DOHH2 (cell line): ENCODE results near the gene NBEAL2.

Experiments
- H3F3A ChIP-seq: fragments of 200-600 bp; sonication (generic), shearing (Covaris generic); 2 replicates; pipeline ENCODE4 v1.6.0; 2016; ENCODE audit warnings: antibody characterized with exemption, mild to moderate bottlenecking; ENCODE audit not compliant: control insufficient read depth, insufficient read depth
- H3K27ac ChIP-seq: fragments of 200-600 bp; sonication (generic); 2 replicates; pipeline ENCODE4 v1.5.1; 2014; ENCODE audit warnings: low read depth, mild to moderate bottlenecking, low read length, moderate library complexity
- H3K27me3 ChIP-seq: fragments of 200-600 bp; sonication (generic); 2 replicates; pipeline ENCODE4 v1.6.1; 2014; ENCODE audit warnings: mild to moderate bottlenecking, low read length, mixed read lengths; ENCODE audit not compliant: control insufficient read depth
- H3K36me3 ChIP-seq: fragments of 200-600 bp; sonication (generic); 2 replicates; pipeline ENCODE4 v1.6.1; 2014; ENCODE audit warnings: mild to moderate bottlenecking, low read length, moderate library complexity, mixed read lengths; ENCODE audit not compliant: control insufficient read depth
- H3K4me1 ChIP-seq: fragments of 200-600 bp; sonication (generic); 2 replicates; pipeline ENCODE4 v1.6.1; 2014; ENCODE audit warnings: mild to moderate bottlenecking, low read length, mixed read lengths; ENCODE audit not compliant: control insufficient read depth
- H3K4me2 ChIP-seq: fragments of 200-600 bp; sonication (generic); 2 replicates; pipeline ENCODE4 v1.6.0; 2014; ENCODE audit warnings: mild to moderate bottlenecking, low read length, moderate library complexity
- H3K4me3 ChIP-seq: fragments of 200-600 bp; sonication (generic); 2 replicates; pipeline ENCODE4 v1.5.1; 2014; ENCODE audit warnings: mild to moderate bottlenecking, low read length, mixed read lengths
- H3K79me2 ChIP-seq: fragments of 200-600 bp; sonication (generic); 2 replicates; pipeline ENCODE4 v1.6.1; 2014; ENCODE audit warnings: mild to moderate bottlenecking, low read length, mixed read lengths; ENCODE audit not compliant: control insufficient read depth
- H3K9me2 ChIP-seq: fragments of 200-600 bp; sonication (generic); replicated peaks from 2 replicates; pipeline ENCODE4 v1.6.1; 2014; ENCODE audit warnings: mild to moderate bottlenecking, low read length, mixed read lengths; ENCODE audit not compliant: control insufficient read depth
- H3K9me3 ChIP-seq: fragments of 200-600 bp; sonication (generic); 2 replicates; pipeline ENCODE4 v1.6.1; 2014; ENCODE audit warnings: antibody characterized with exemption, low read length, mixed read lengths; ENCODE audit not compliant: control insufficient read depth, insufficient read depth
- H4K20me1 ChIP-seq: fragments of 200-600 bp; sonication (generic); 2 replicates; pipeline ENCODE4 v1.6.0; 2014; ENCODE audit warnings: low read depth, mild to moderate bottlenecking, antibody characterized with exemption, low read length, moderate library complexity; ENCODE audit not compliant: control insufficient read depth, insufficient read depth
- EZH2phosphoT487 ChIP-seq: fragments of 200-600 bp; sonication (generic); IDR thresholded peaks from 2 replicates; pipeline ENCODE4 v1.6.1; 2017; ENCODE audit warnings: borderline replicate concordance, mild to moderate bottlenecking, antibody characterized with exemption, low read length, moderate library complexity, mixed read lengths
- TF ChIP-seq, protein P1 (sequence below): fragments of 200-600 bp; sonication (generic); IDR thresholded peaks from one replicate; pipeline ENCODE4 v1.5.1; 2014; ENCODE audit warnings: antibody characterized with exemption, mild to moderate bottlenecking, low read depth, low read length; ENCODE audit not compliant: poor library complexity, severe bottlenecking

NBEAL2 gene

DNA sequence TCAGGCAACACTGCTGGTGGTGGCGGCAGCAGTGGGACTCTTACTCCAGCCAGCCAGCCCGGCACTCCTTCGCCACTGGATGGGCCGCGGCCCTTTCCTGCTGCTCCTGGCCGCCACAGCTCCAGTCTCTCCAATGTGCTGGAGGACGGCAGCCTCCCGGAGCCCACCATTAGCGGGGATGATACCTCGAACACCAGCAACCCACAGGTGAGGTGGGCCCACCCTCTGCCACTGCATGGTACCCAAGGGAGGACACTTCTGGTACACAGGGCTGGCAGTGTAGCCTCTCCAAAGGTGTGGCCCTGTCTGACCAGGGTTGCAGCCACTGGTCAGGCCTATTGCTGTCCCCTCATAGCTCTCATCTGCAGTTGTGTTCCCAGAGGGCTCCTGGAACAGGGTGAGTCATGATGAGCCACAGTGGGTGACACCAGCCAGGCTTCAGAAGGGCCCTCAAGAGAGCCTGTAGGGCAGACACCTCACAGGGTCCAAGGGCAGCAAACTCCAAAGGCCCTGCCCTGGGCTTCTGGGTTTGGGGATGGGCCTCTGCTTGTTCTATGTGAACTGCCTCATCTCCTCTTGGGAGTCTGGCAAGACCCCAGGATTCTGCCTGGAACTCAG is 20.8 kb downstream of the NBEAL2 start:
- Histone ChIP-seq H3K9me2 (no peaks in the 10 kb centered on the region), H3K4me2 (no peak overlapping the region), H3K4me3 (no peak overlapping the region), H3K9me3 (no peaks in the 10 kb centered on the region), H3F3A (no peaks in the 10 kb centered on the region), H3K36me3 (peaks cover 41% of the 10 kb centered on the region), H3K79me2 (no peaks in the 10 kb centered on the region), H3K27me3 (no peaks in the 10 kb centered on the region), H3K27ac (no peak overlapping the region), H4K20me1 (no peaks in the 10 kb centered on the region), H3K4me1 (no peaks in the 10 kb centered on the region)
- TF ChIP-seq, protein P1, sequence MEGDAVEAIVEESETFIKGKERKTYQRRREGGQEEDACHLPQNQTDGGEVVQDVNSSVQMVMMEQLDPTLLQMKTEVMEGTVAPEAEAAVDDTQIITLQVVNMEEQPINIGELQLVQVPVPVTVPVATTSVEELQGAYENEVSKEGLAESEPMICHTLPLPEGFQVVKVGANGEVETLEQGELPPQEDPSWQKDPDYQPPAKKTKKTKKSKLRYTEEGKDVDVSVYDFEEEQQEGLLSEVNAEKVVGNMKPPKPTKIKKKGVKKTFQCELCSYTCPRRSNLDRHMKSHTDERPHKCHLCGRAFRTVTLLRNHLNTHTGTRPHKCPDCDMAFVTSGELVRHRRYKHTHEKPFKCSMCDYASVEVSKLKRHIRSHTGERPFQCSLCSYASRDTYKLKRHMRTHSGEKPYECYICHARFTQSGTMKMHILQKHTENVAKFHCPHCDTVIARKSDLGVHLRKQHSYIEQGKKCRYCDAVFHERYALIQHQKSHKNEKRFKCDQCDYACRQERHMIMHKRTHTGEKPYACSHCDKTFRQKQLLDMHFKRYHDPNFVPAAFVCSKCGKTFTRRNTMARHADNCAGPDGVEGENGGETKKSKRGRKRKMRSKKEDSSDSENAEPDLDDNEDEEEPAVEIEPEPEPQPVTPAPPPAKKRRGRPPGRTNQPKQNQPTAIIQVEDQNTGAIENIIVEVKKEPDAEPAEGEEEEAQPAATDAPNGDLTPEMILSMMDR = no peak
- TF ChIP-seq EZH2phosphoT487 = no peak

- Histone ChIP-seq H3K27me3 (no peaks in the 10 kb centered on the region), H3K27ac (no peak overlapping the region), H3K36me3 (peaks cover 50% of the 10 kb centered on the region), H3F3A (no peaks in the 10 kb centered on the region), H3K79me2 (no peaks in the 10 kb centered on the region), H3K4me1 (no peaks in the 10 kb centered on the region), H3K4me3 (no peak overlapping the region), H3K9me2 (no peaks in the 10 kb centered on the region), H3K4me2 (no peak overlapping the region), H4K20me1 (no peaks in the 10 kb centered on the region), H3K9me3 (no peaks in the 10 kb centered on the region)
- TF ChIP-seq EZH2phosphoT487 = no peak
- TF ChIP-seq, protein P1 = no peak
Measured at GRCh38 chr3:47000922-47001730, 21.7 kb downstream of the NBEAL2 start.

DNA sequence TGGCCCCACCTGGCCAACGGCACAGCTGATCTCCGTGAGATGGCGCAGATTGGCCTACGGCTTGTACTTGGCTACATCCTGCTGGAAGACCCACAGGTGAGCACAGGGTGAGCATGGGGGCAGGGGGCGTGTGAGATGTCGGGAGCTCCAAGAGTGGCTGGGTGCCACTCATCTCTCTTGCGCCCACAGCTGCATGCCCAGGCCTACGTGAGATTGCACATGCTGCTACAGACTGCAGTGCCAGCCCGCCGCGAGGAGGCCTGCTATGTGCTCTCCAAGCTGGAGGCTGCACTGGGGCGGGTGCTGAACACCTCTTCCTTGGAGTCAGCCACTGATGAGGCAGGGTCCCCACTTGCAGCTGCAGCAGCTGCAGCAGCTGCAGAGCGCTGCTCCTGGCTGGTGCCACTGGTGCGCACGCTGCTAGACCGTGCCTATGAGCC is 22.3 kb downstream of the NBEAL2 start:
- H3K27me3 ChIP-seq = no peaks in the 10 kb centered on the region
- TF ChIP-seq, protein P1 = no peak
- TF ChIP-seq EZH2phosphoT487 = no peak
- H4K20me1 ChIP-seq = no peaks in the 10 kb centered on the region
- H3K79me2 ChIP-seq = no peaks in the 10 kb centered on the region
- H3K9me3 ChIP-seq = no peaks in the 10 kb centered on the region
- H3K9me2 ChIP-seq = no peaks in the 10 kb centered on the region
- no peaks in the 10 kb centered on the region for H3K4me1 ChIP-seq
- peaks cover 55% of the 10 kb centered on the region for H3K36me3 ChIP-seq
- H3K27ac ChIP-seq = no peak overlapping the region
- no peak overlapping the region for H3K4me2 ChIP-seq
- H3K4me3 ChIP-seq = no peak overlapping the region
- no peaks in the 10 kb centered on the region; the same call in 1 of the 2 replicates for H3F3A ChIP-seq
